K562 (cell line): Measurements from ENCODE around the gene PIP4K2A. TPM values are rescaled to one million over a fixed set of nuclear protein-coding genes. Genes with fewer than 3 reads are reported as not detected.

ENCODE experiments used
- ATAC-seq: fragments of 200-7000 bp; cut with Tn5 transposase; 3 replicates; pipeline ENCODE4 v1.9.1; 2020; ENCODE audit warnings: moderate library complexity
- BruUV-seq: library from RNA; stranded (reverse); fragments of 400-500 nt; replicated peaks from 2 replicates; lab custom pipeline; 2021; lab: Mats Ljungman, UMichigan
- CTCF ChIA-PET: fragments of 300-600 bp; formaldehyde crosslinking; extraction: SDS; loops from one replicate; lab custom pipeline; 2021; ENCODE audit warnings: low intra/inter-chr PET ratio; lab: Yijun Ruan, JAX
- POLR2A ChIA-PET: fragments of 300-600, 350-650 bp; sonication (Branson Sonifier 250); formaldehyde crosslinking; extraction: SDS; loops from one replicate; lab custom pipeline; 2021; ENCODE audit warnings: antibody characterized with exemption, inconsistent platforms; lab: Yijun Ruan, JAX
- DNase-seq, 4 experiments: peaks; one replicate each; pipeline versions ENCODE4 v3.0.0 to v3.0.0-alpha.2; 2011 to 2018; ENCODE audit warnings: low spot score in 3 of 4, mixed read lengths in 3 of 4; ENCODE audit errors: extremely low read depth in 1 of 4
- FAIRE-seq: peaks from 2 replicates; lab custom pipeline; 2011; peaks lifted over from hg19 to GRCh38; lab: Jason Lieb, UNC
- H2AFZ ChIP-seq: 2 replicates; pipeline ENCODE4 v1.6.0; 2011; ENCODE audit warnings: low read depth, low read length, control low read depth, inconsistent platforms
- H3K27ac ChIP-seq: fragments of 200-600 bp; 3 replicates; pipeline ENCODE4 v1.8.0; 2011; ENCODE audit warnings: low read depth, mild to moderate bottlenecking, control low read depth, inconsistent platforms, low read length, moderate library complexity, mixed read lengths; ENCODE audit errors: extremely low read depth
- H3K27me3 ChIP-seq, 2 experiments: fragments of 300-600 bp in 1 of 2; 2 replicates in 1 of 2; 3 replicates in 1 of 2; pipeline versions ENCODE4 v1.6.0 to v1.8.0; 2011; ENCODE audit warnings: inconsistent platforms in 2 of 2, low read length in 2 of 2, mild to moderate bottlenecking in 1 of 2, mixed read lengths in 1 of 2, moderate library complexity in 1 of 2; ENCODE audit not compliant: control insufficient read depth in 2 of 2, insufficient read depth in 2 of 2
- H3K36me3 ChIP-seq: fragments of 300-600 bp; 3 replicates; pipeline ENCODE4 v1.8.0; 2011; ENCODE audit warnings: mild to moderate bottlenecking, low read length, inconsistent platforms; ENCODE audit not compliant: control insufficient read depth, insufficient read depth
- H3K4me1 ChIP-seq, 2 experiments: fragments of 200-600 bp in 1 of 2; replicated peaks in 1 of 2; 2 replicates in 1 of 2; 3 replicates in 1 of 2; pipeline versions ENCODE4 v1.5.1 to v1.8.0; 2011; ENCODE audit warnings: inconsistent platforms in 2 of 2, low read length in 2 of 2, mild to moderate bottlenecking in 1 of 2, mixed read lengths in 1 of 2, moderate library complexity in 1 of 2; ENCODE audit not compliant: control insufficient read depth in 2 of 2, insufficient read depth in 2 of 2
- H3K4me2 ChIP-seq: 2 replicates; pipeline ENCODE4 v1.6.1; 2011; ENCODE audit warnings: low read length, control low read depth, inconsistent platforms, mixed read lengths; ENCODE audit not compliant: insufficient read depth
- H3K4me3 ChIP-seq: fragments of 200-600 bp; sonication (generic), shearing (Covaris generic); 2 replicates; pipeline ENCODE4 v1.5.1; 2016; ENCODE audit warnings: control low read depth, inconsistent platforms
- H3K79me2 ChIP-seq: fragments of 200-600 bp; 3 replicates; pipeline ENCODE4 v1.8.0; 2011; ENCODE audit warnings: low read length, inconsistent platforms; ENCODE audit not compliant: control insufficient read depth, insufficient read depth
- H3K9ac ChIP-seq, 2 experiments: 2 replicates each; pipeline versions ENCODE4 v1.6.0 to v1.6.1; 2011; ENCODE audit warnings: low read depth in 2 of 2, low read length in 2 of 2, control low read depth in 1 of 2, inconsistent platforms in 1 of 2, mild to moderate bottlenecking in 1 of 2, mixed read lengths in 1 of 2; ENCODE audit not compliant: insufficient read depth in 1 of 2
- H3K9me1 ChIP-seq: one replicate; pipeline ENCODE4 v1.6.0; 2011; ENCODE audit warnings: inconsistent platforms, mild to moderate bottlenecking, low read length, moderate library complexity; ENCODE audit not compliant: control insufficient read depth, insufficient read depth
- H3K9me3 ChIP-seq: replicated peaks from 2 replicates; pipeline ENCODE4 v1.5.1; 2011; ENCODE audit warnings: low read depth, low read length, inconsistent platforms; ENCODE audit not compliant: control insufficient read depth, insufficient read depth
- H4K20me1 ChIP-seq: replicated peaks from 2 replicates; pipeline ENCODE4 v1.6.1; 2011; ENCODE audit warnings: low read length, inconsistent platforms, mixed read lengths; ENCODE audit not compliant: control insufficient read depth, insufficient read depth
- CHD2 ChIP-seq: IDR thresholded peaks from 2 replicates; pipeline ENCODE4 v1.6.1; 2011; ENCODE audit warnings: low read depth, low read length
- CXXC5 ChIP-seq: fragments of 250-450 bp; sonication (Bioruptor Pico); IDR thresholded peaks from 2 replicates; pipeline ENCODE4 v1.8.0; 2022; ENCODE audit warnings: inconsistent platforms, mild to moderate bottlenecking, moderate library complexity
- ELF2 ChIP-seq: fragments of 250-450 bp; sonication (Bioruptor Pico); IDR thresholded peaks from 2 replicates; pipeline ENCODE4 v1.5.0; 2021; ENCODE audit warnings: mild to moderate bottlenecking
- POLR3G ChIP-seq: IDR thresholded peaks from 2 replicates; pipeline ENCODE4 v1.6.1; 2011; ENCODE audit not compliant: insufficient read length, insufficient replicate concordance; ENCODE audit errors: extremely low read depth
- PTTG1 ChIP-seq: fragments of 450-650 bp; IDR thresholded peaks from 2 replicates; pipeline ENCODE4 v1.6.1; 2016; ENCODE audit warnings: low read depth, mild to moderate bottlenecking, missing genetic modification characterization, missing compliant biosample characterization
- SP2 ChIP-seq: IDR thresholded peaks from 2 replicates; pipeline ENCODE4 v1.6.1; 2011; ENCODE audit warnings: mild to moderate bottlenecking, low read depth, low read length, moderate library complexity; ENCODE audit not compliant: poor library complexity, severe bottlenecking; ENCODE audit errors: extremely low read depth
- ZBTB43 ChIP-seq: sonication (generic); formaldehyde crosslinking; IDR thresholded peaks from 2 replicates; pipeline ENCODE4 v1.8.0; 2023; ENCODE audit warnings: mild to moderate bottlenecking, missing genetic modification reagents
- WGBS: fragments of 100-300 bp; shearing (Covaris generic); methylation state at CpG from one replicate; pipeline ENCODE4 v1.1.6; 2016; ENCODE audit warnings: low coverage, mixed read lengths; ENCODE audit not compliant: insufficient coverage; ENCODE audit errors: missing lambda C conversion rate; 5-methylcytosine and 5-hydroxymethylcytosine counted together
- in situ Hi-C: fragments of 300-500 bp; cut with MboI; formaldehyde crosslinking; loops from 4 replicates; pipeline ENCODE4 v1.15.0; 2018; ENCODE audit warnings: inconsistent platforms, mixed read lengths
- intact Hi-C: fragments of 100-400 bp; cut with micrococcal nuclease; formaldehyde crosslinking; loops from 2 replicates; pipeline ENCODE4 v1.14.2; 2022
- polyA plus RNA-seq, 8 experiments: library from polyadenylated mRNA; depleted of rRNA in 4 of 8; stranded (reverse) in 5 of 8; unstranded in 3 of 8; fragments of >200 nt; fragmentation: Nextera tagmentation in 2 of 8; fragmentation: Illumina TruSeq in 1 of 8; extraction: Ambion mirVana in 2 of 8; extraction: Trizol in 1 of 8; gene quantifications; 2 replicates each; pipeline versions ENCODE4 v1.2.1 to v1.2.3, GENCODE V29; 2011 to 2014; ENCODE audit warnings: inconsistent platforms in 1 of 8, missing spikeins in 1 of 8
- total RNA-seq, 7 experiments: library from RNA; depleted of rRNA in 6 of 7; stranded (reverse); fragments of >200 nt in 6 of 7; fragmentation: Illumina TruSeq in 2 of 7; extraction: Trizol in 2 of 7; gene quantifications; 2 replicates each; pipeline versions ENCODE4 v1.2.1 to v1.2.3, GENCODE V29; 2011 to 2021; ENCODE audit warnings: low replicate concordance in 1 of 7

The PIP4K2A gene
- total and polyA plus RNA-seq, 9 of the 15 experiments (the other 6 are each of a cell fraction or from before 2014, with no cell fraction given), result 35.6 to 117 (median 71.9) TPM

GRCh38 chr10:22698941-22699440 lies 15.4 kb downstream of the PIP4K2A start:
- Histone ChIP-seq H3K4me1 (peaks cover 5 to 88% of the 10 kb centered on the region in 2 experiments), H3K27me3 (no peaks in the 10 kb centered on the region), H3K79me2 (peaks cover 100% of the 10 kb centered on the region), H4K20me1 (no peaks in the 10 kb centered on the region; the same call in 1 of the 2 replicates), H3K4me3 (no peak overlapping the region), H2AFZ (no peak overlapping the region), H3K9ac (peak overlapping the region in 1 of 2 experiments; percentile 37; a peak in 2 of 4 replicates), H3K27ac (peak overlapping the region; percentile 38; the same call in 1 of the 3 replicates), H3K9me1 (no peaks in the 10 kb centered on the region), H3K36me3 (peaks cover 11% of the 10 kb centered on the region), H3K4me2 (peak overlapping the region; percentile 4; the same call in 1 of the 2 replicates), H3K9me3 (no peaks in the 10 kb centered on the region)
- DNase-seq (no peak), FAIRE-seq (no peak), ATAC-seq (no peak)
- no peak for TF ChIP-seq SP2
- no peak for TF ChIP-seq POLR3G
- no peak for TF ChIP-seq PTTG1 (tag)
- TF ChIP-seq ELF2 (CRISPR knock-in tag), result no peak
- no peak for TF ChIP-seq CXXC5 (CRISPR knock-in tag)
- no peak for TF ChIP-seq CHD2
- no peak for TF ChIP-seq ZBTB43 (CRISPR knock-in tag)
- BruUV-seq, result no TSS peak
- ChIA-PET CTCF (no interaction called here), POLR2A (interaction anchor here (0.6 to 3.8 kb wide), 8 partner anchors 8 to 598 kb away, joined by 3 to 17 read pairs (median 4); no protein-coding TSS in a partner anchor)
- WGBS, result 74% methylated on average over 3 of the region's 3 CpGs
- intact Hi-C loops (no loop called here), in situ Hi-C loops (no loop called here)
